Heart right ventricle (tissue), 16 donors: ENCODE measurements around the gene NUDCD2. TPM values are rescaled to one million over a fixed set of nuclear protein-coding genes. Genes with fewer than 3 reads are reported as not detected.
A peak's percentile ranks its signal among the peaks of the same experiment; 100 is the strongest.
"Not testable (repeated sequence)": the region's sequence is repeated elsewhere in the genome, so short reads cannot be mapped to it uniquely, and the experiment has no call there.

ENCODE experiments used
- ATAC-seq, 8 donors: fragments of 200-7000 bp; cut with Tn5 transposase; one replicate each; pipeline ENCODE4 v1.9.1; 2020; ENCODE audit warnings: mild to moderate bottlenecking in 8 of 8, moderate library complexity in 8 of 8, moderate number of reproducible peaks in 1 of 8
- DNase-seq, 2 donors: peaks; one replicate each; pipeline ENCODE4 v3.0.0-alpha.2; 2020
- H3K27ac ChIP-seq, 10 donors: fragments of 200-600 bp; sonication (generic) in 2 of 10; one replicate each; pipeline versions ENCODE4 v1.5.0 to v1.8.0; 2020 to 2022; ENCODE audit warnings: mild to moderate bottlenecking in 3 of 10
- H3K27me3 ChIP-seq, 7 donors: fragments of 200-600 bp; one replicate each; pipeline ENCODE4 v1.8.0; 2021 to 2022; ENCODE audit warnings: mild to moderate bottlenecking in 2 of 7
- H3K36me3 ChIP-seq, 9 donors: fragments of 200-600 bp; sonication (generic) in 1 of 9; one replicate each; pipeline versions ENCODE4 v1.5.0 to v1.8.0; 2020 to 2022; ENCODE audit warnings: mild to moderate bottlenecking in 2 of 9
- H3K4me1 ChIP-seq, 9 donors: fragments of 200-600 bp; sonication (generic) in 1 of 9; one replicate each; pipeline versions ENCODE4 v1.5.0 to v1.8.0; 2020 to 2022; ENCODE audit warnings: mild to moderate bottlenecking in 4 of 9
- H3K4me3 ChIP-seq, 10 donors: fragments of 200-600 bp; sonication (generic) in 2 of 10; one replicate each; pipeline versions ENCODE4 v1.5.0 to v1.8.0; 2020 to 2022; ENCODE audit warnings: mild to moderate bottlenecking in 7 of 10, moderate library complexity in 2 of 10
- H3K9me3 ChIP-seq, 11 donors: fragments of 200-600 bp in 10 of 11; sonication (generic) in 2 of 11; one replicate each; pipeline versions ENCODE4 v1.5.0 to v1.8.0; 2013 to 2022; ENCODE audit warnings: mild to moderate bottlenecking in 2 of 11, control low read depth in 1 of 11, moderate library complexity in 1 of 11
- WGBS, 2 donors: extraction: QIAGEN DNeasy Blood & Tissue Kit; methylation state at CpG; one replicate each; pipeline ENCODE4 v1.1.7; 2013; ENCODE audit warnings: inconsistent platforms in 1 of 2; 5-methylcytosine and 5-hydroxymethylcytosine counted together
- intact Hi-C, 10 donors: fragments of 100-400 bp; cut with DNase I; formaldehyde crosslinking; loops; one replicate each; pipeline versions ENCODE4 v1.11.1 to v1.14.2; 2022
- polyA plus RNA-seq, 2 donors: library from polyadenylated mRNA; stranded (reverse); fragments of 200-250 nt; gene quantifications; one replicate each; pipeline ENCODE4 v1.2.3, GENCODE V29; 2013
- total RNA-seq, 10 donors: library from RNA; stranded (reverse); fragmentation: NEBNext Ultra II Directional in 3 of 10; extraction: Animal tissue kit (Norgen Biotek cat#: 25700) in 3 of 10; gene quantifications; one replicate each; pipeline versions ENCODE4 v1.2.1 to v1.2.4, GENCODE V29; 2021 to 2023
- TF ChIP-seq, protein P1 (sequence below), 9 donors: fragments of 200-600 bp; sonication (generic) in 2 of 9; IDR thresholded peaks; one replicate each; pipeline versions ENCODE4 v1.5.0 to v1.8.0; 2021 to 2022; ENCODE audit warnings: antibody characterized with exemption in 9 of 9, mild to moderate bottlenecking in 5 of 9, moderate library complexity in 1 of 9
- donor health status: Arrhythmogenic right ventricular cardiomyopathy.
- donor health status: ischemic (EF 13 %, LVEDD 7.1; RV severe dilation, severe dysfunction).
- donor health status: healthy with polysubstance abuse.
- donor health status: DM: no; HTN: yes; CAD: no.
- donor health status: DM: no; HTN: no; CAD: no.
- donor health status: ischemic (EF 25% LVEDD 6.9; RV normal size, moderate dysfunction).
- donor health status: ischemic (EF 25% LVEDD 5.7; RV mildly dilated, moderate dysfunction).
- donor health status: healthy.
- donor health status: DM: yes; HTN: yes; CAD: no.
- donor health status: Ischemic cardiomyopathy.
- donor health status: ischemic (EF 35%, LVEDD 5.7; RV mildly dilated, moderate dysfunction).
- donor health status: nonischemic (EF 11% LVEDD 7.7; RV severe dilation, severe dysfunction).
- donor health status: DM: yes; HTN: yes; CAD: no.
- donor health status: PGD.
- donor health status: ischemic (EF 29% LVEDD 5.4; RV normal size, mild dysfunction).
- donor health status: nonischemic (EF 23%, LVEDD 6.1; RV moderate dilation, normal function).

NUDCD2 gene
- total and polyA plus RNA-seq, 12 donors: 4.0 to 17.1 (median 12.1) TPM

DNA sequence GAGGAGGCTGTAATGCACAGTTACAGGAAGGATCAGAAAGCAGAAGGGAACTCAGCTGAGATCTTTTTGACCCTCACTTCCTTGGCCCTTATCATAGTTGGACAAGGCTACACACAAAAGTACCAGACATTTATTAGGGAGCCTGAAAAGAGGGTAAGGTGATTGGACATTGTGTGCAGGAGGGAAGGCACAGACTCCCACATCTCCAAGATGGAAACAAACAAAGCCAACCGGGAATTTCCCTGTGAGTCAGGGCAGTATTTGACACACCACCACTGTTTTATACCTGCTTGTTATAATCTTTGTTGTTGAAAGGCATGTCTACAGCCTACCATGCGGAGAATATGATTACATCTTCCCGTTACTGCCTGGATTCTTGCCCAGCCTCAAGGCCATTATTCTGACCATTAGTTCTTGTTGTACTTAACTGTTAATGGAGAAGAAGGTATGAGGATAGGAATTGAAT, 25.5 kb downstream of the NUDCD2 start:
- WGBS, 2 donors: 9 to 12% methylated on average over 3 of the region's 3 CpGs
- H3K9me3 ChIP-seq: no peaks in the 10 kb centered on the region
- ATAC-seq (peak in 1 of 8 donors; percentile 32), DNase-seq (no peak)
- H3K27me3 ChIP-seq: no peaks in the 10 kb centered on the region
- no peak overlapping the region for H3K4me3 ChIP-seq
- intact Hi-C loops: loop anchor here in 1 of 10 donors (10.0 kb wide), 1 partner anchor 70 kb away; the partner anchor contains the start of gene MAT2B
- H3K27ac ChIP-seq: peak overlapping the region in 2 of 10 donors; percentile 38 to 53
- H3K36me3 ChIP-seq: peaks cover 0 to 1% (median 0%) of the 10 kb centered on the region in 9 donors
- TF ChIP-seq, protein P1, sequence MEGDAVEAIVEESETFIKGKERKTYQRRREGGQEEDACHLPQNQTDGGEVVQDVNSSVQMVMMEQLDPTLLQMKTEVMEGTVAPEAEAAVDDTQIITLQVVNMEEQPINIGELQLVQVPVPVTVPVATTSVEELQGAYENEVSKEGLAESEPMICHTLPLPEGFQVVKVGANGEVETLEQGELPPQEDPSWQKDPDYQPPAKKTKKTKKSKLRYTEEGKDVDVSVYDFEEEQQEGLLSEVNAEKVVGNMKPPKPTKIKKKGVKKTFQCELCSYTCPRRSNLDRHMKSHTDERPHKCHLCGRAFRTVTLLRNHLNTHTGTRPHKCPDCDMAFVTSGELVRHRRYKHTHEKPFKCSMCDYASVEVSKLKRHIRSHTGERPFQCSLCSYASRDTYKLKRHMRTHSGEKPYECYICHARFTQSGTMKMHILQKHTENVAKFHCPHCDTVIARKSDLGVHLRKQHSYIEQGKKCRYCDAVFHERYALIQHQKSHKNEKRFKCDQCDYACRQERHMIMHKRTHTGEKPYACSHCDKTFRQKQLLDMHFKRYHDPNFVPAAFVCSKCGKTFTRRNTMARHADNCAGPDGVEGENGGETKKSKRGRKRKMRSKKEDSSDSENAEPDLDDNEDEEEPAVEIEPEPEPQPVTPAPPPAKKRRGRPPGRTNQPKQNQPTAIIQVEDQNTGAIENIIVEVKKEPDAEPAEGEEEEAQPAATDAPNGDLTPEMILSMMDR (IDR thresholded peaks at IDR 0.05): no peak
- peaks cover 10 to 29% (median 20%) of the 10 kb centered on the region in 9 donors for H3K4me1 ChIP-seq

DNA sequence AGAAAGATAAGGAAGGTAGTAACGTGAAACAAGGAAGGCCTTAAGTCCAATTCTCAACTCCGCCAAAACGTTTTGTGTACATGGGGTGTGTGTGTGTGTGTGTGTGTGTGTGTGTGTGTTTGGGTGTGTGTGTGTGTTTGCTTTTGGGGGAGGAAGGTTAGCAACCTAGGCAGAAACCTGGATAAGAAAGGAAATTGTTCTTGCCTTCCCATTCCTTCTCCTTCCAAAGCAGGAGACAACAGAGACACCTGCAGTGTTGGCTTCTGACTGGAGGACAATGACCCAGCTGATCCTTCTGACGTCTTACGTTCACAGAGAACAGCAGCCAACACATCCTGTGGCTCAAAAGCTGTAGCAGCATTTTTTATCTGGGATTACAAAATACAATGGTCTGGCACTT, 26.6 kb downstream of the NUDCD2 start:
- WGBS, 2 donors: 35 to 43% methylated on average over 5 of the region's 5 CpGs

DNA sequence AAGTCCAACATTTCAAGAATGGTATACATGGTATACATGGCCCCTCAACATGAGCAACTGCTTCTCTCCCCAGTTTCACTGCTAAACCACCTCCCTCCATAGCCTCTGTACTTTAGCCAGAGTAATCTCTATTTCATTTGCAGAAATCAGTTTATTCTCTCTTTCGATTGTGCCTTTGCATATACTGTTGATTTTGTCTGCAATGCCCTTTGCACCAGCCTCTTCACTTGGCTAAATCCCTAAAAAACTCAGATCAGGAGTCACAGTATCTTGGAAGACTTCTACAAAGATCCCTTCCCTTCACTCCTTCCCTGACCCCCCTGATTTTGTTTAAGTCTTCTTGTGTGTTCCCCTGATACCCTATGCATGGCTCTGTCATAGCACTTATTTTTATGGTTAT, 27.4 kb downstream of the NUDCD2 start:
- intact Hi-C loops: loop anchor here in 1 of 10 donors (10.0 kb wide), 1 partner anchor 72 kb away; the partner anchor contains the start of gene MAT2B
- Histone ChIP-seq H3K27ac (no peak overlapping the region), H3K36me3 (no peaks in the 10 kb centered on the region), H3K4me1 (peaks cover 0 to 15% (median 5%) of the 10 kb centered on the region in 9 donors), H3K9me3 (no peaks in the 10 kb centered on the region), H3K27me3 (no peaks in the 10 kb centered on the region), H3K4me3 (no peak overlapping the region)
- no peak for DNase-seq
- TF ChIP-seq, protein P1 (IDR thresholded peaks at IDR 0.05): no peak
- 88 to 89% methylated on average over 1 of the region's 1 CpG for WGBS, 2 donors
- no peak for ATAC-seq

More for the DNA sequence above, 26.6 kb downstream of the NUDCD2 start:
- intact Hi-C loops: loop anchor here in 1 of 10 donors (10.0 kb wide), 1 partner anchor 72 kb away; the partner anchor contains the start of gene MAT2B
- Histone ChIP-seq H3K4me1 (peaks cover 0 to 17% (median 8%) of the 10 kb centered on the region in 9 donors), H3K9me3 (no peaks in the 10 kb centered on the region), H3K36me3 (no peaks in the 10 kb centered on the region), H3K27me3 (no peaks in the 10 kb centered on the region), H3K4me3 (no peak overlapping the region), H3K27ac (no peak overlapping the region)
- TF ChIP-seq, protein P1 (IDR thresholded peaks at IDR 0.05): no peak
- ATAC-seq (no peak), DNase-seq (no peak)

DNA sequence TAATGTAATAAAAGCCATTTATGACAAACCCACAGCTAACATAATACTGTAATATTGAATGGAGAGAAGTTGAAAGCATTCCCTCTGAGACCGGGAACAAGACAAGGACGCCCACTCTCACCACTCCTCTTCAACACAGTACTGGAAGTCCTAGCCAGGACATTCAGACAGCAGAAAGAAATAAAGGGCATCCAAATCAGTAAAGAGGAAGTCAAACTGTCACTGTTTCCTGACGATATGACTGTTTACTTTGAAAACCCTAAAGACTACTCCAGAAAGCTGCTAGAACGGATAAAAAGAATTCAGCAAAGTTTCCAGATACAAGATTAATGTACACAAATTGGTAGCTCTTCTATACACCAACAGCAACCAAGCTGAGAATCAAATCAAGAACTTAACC, 33.8 kb downstream of the NUDCD2 start:
- H3K9me3 ChIP-seq, H3K27me3 ChIP-seq, H3K27ac ChIP-seq, DNase-seq, intact Hi-C loops, H3K4me3 ChIP-seq, H3K4me1 ChIP-seq, H3K36me3 ChIP-seq, ATAC-seq: not testable (repeated sequence)
- 28 to 45% methylated on average over 4 of the region's 4 CpGs for WGBS, 2 donors

DNA sequence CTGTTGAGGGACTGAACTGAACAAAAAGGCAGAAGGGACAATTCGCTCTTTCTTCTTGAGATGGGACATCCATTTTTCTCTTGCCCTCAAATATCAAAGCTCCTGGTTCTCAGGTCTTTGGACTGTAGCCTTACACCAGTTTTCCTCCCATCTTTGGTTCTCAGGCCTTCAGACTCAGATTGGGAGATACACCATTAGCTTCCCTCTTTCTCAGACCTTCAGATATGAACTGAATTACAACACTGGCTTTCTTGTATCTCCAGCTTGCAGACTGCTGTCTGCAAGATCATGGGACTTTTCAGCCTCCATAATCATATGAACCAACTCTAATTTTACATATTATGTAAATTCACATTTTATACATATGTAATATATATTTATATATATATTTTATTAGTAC, 35.1 kb downstream of the NUDCD2 start:
- Histone ChIP-seq H3K4me1 (peaks cover 0 to 4% (median 0%) of the 10 kb centered on the region in 9 donors), H3K27me3 (no peaks in the 10 kb centered on the region), H3K36me3 (no peaks in the 10 kb centered on the region), H3K27ac (no peak overlapping the region), H3K9me3 (no peaks in the 10 kb centered on the region), H3K4me3 (no peak overlapping the region)
- TF ChIP-seq, protein P1 (IDR thresholded peaks at IDR 0.05): no peak
- intact Hi-C loops: no loop called here
- WGBS, 2 donors: 98 to 100% methylated on average over 1 of the region's 1 CpG
- DNase-seq (no peak), ATAC-seq (no peak)

DNA sequence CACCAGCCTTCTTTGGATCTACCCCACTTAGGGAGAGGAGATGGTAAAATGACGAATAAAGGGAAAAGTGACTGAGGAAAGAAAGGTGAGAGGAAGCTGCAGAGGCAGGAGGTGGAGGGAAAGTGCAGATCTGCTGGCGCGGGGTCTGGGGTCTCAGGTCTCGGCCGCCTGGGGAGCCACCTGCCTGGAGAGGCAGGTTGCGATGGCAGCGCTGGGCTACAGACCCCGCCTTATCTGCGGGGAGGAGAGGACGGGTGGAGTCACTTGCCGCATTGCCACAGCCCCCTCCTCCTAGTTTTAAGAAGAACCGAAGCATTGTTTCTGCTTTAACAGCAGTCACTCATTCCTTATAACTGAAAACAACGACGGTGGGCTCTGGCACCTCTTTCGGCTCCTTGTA, 44.2 kb downstream of the NUDCD2 start:
- H3K4me1 ChIP-seq, H3K9me3 ChIP-seq, H3K27ac ChIP-seq, ATAC-seq, DNase-seq, H3K4me3 ChIP-seq, intact Hi-C loops, H3K36me3 ChIP-seq: not testable (repeated sequence)
- peaks cover 0 to 29% (median 22%) of the 10 kb centered on the region in 7 donors for H3K27me3 ChIP-seq
- 33 to 36% methylated on average over 14 to 15 of the region's 15 CpGs for WGBS, 2 donors
